ENCODE data around the gene UST. TPM values are rescaled to one million over a fixed set of nuclear protein-coding genes. Genes with fewer than 3 reads are reported as not detected.

UST gene
- total RNA-seq, 1 donor from 2014 or later = 17.1 TPM

DNA sequence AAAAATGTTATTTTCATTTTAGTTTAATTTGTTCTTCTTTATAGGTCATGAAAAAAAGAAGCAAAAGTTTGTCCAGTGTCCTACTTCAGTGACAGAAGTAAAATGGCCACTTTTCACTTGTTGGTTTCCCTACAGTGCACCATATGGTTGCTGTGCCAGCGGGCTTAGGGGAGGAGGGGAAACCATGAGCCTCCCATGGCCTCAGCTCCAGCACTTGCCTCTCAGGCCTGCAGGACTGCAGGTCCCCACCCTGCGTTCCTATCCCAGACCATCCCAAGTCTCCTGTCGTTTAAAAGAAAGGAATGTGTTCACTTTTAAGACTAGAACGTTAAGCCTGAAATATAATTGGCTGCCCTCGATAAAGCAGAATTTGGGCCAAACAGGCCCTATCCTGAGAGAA is 360.7 kb downstream of the UST start:
- Mint-ChIP-seq H3K9me3 (ENCODE audit: low read depth) (no peaks in the 10 kb centered on the region), H3K27me3 (ENCODE audit: low read depth) (no peaks in the 10 kb centered on the region), H3K27ac (ENCODE audit: unreplicated experiment) (no peak overlapping the region), H3K4me1 (ENCODE audit: low read depth) (no peaks in the 10 kb centered on the region), H3K36me3 (ENCODE audit: low read depth) (no peaks in the 10 kb centered on the region), H3K4me3 (ENCODE audit: unreplicated experiment) (no peak overlapping the region)
- TF ChIP-seq, protein P1, sequence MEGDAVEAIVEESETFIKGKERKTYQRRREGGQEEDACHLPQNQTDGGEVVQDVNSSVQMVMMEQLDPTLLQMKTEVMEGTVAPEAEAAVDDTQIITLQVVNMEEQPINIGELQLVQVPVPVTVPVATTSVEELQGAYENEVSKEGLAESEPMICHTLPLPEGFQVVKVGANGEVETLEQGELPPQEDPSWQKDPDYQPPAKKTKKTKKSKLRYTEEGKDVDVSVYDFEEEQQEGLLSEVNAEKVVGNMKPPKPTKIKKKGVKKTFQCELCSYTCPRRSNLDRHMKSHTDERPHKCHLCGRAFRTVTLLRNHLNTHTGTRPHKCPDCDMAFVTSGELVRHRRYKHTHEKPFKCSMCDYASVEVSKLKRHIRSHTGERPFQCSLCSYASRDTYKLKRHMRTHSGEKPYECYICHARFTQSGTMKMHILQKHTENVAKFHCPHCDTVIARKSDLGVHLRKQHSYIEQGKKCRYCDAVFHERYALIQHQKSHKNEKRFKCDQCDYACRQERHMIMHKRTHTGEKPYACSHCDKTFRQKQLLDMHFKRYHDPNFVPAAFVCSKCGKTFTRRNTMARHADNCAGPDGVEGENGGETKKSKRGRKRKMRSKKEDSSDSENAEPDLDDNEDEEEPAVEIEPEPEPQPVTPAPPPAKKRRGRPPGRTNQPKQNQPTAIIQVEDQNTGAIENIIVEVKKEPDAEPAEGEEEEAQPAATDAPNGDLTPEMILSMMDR (IDR thresholded peaks at IDR 0.05) = no peak
- DNase-seq (ENCODE audit: low spot score) = no peak

GRCh38 chr6:149108038-149108748 is 361.4 kb downstream of the UST start:
- TF ChIP-seq, protein P1 (IDR thresholded peaks at IDR 0.05) = no peak
- DNase-seq (ENCODE audit: low spot score) = no peak
- Mint-ChIP-seq H3K27me3 (ENCODE audit: low read depth) (no peaks in the 10 kb centered on the region), H3K9me3 (ENCODE audit: low read depth) (no peaks in the 10 kb centered on the region), H3K4me3 (ENCODE audit: unreplicated experiment) (no peak overlapping the region), H3K4me1 (ENCODE audit: low read depth) (no peaks in the 10 kb centered on the region), H3K27ac (ENCODE audit: unreplicated experiment) (no peak overlapping the region), H3K36me3 (ENCODE audit: low read depth) (no peaks in the 10 kb centered on the region)

DNA sequence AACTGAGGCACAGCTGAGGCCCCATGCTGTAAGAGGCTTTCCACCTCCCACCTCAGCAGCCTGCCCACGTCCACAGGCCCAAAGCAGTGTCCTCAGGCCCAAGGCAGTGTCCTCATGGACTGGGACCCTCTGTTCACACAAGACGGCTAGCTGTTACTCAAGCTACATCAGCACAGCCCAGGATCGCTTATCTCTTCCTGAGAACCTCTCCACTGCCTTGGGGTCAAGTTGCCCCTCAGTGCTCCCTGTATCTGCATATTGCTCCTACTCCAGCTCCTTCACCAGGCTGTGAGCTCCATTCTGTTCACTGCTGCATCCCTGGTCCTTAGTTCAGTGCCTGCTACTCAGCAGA is 361.9 kb downstream of the UST start:
- no peaks in the 10 kb centered on the region for H3K4me1 Mint-ChIP-seq (ENCODE audit: low read depth)
- H3K27me3 Mint-ChIP-seq (ENCODE audit: low read depth) = no peaks in the 10 kb centered on the region
- H3K9me3 Mint-ChIP-seq (ENCODE audit: low read depth) = no peaks in the 10 kb centered on the region
- no peak overlapping the region for H3K4me3 Mint-ChIP-seq (ENCODE audit: unreplicated experiment)
- DNase-seq (ENCODE audit: low spot score) = no peak
- H3K36me3 Mint-ChIP-seq (ENCODE audit: low read depth) = no peaks in the 10 kb centered on the region
- TF ChIP-seq, protein P1 (IDR thresholded peaks at IDR 0.05) = no peak
- no peak overlapping the region for H3K27ac Mint-ChIP-seq (ENCODE audit: unreplicated experiment)

GRCh38 chr6:149109397-149110070 is 362.7 kb downstream of the UST start:
- Mint-ChIP-seq H3K27ac (ENCODE audit: unreplicated experiment) (no peak overlapping the region), H3K27me3 (ENCODE audit: low read depth) (no peaks in the 10 kb centered on the region), H3K4me1 (ENCODE audit: low read depth) (no peaks in the 10 kb centered on the region), H3K4me3 (ENCODE audit: unreplicated experiment) (no peak overlapping the region), H3K9me3 (ENCODE audit: low read depth) (no peaks in the 10 kb centered on the region), H3K36me3 (ENCODE audit: low read depth) (no peaks in the 10 kb centered on the region)
- TF ChIP-seq, protein P1 (IDR thresholded peaks at IDR 0.05) = no peak
- DNase-seq (ENCODE audit: low spot score) = no peak

GRCh38 chr6:149111556-149112115 is 364.8 kb downstream of the UST start:
- Mint-ChIP-seq H3K4me1 (ENCODE audit: low read depth) (no peaks in the 10 kb centered on the region), H3K27ac (ENCODE audit: unreplicated experiment) (no peak overlapping the region), H3K27me3 (ENCODE audit: low read depth) (no peaks in the 10 kb centered on the region)

More at GRCh38 chr6:149111556-149112115, 364.8 kb downstream of the UST start:
- DNase-seq (ENCODE audit: low spot score) = no peak
- Mint-ChIP-seq H3K4me3 (ENCODE audit: unreplicated experiment) (no peak overlapping the region), H3K36me3 (ENCODE audit: low read depth) (no peaks in the 10 kb centered on the region), H3K9me3 (ENCODE audit: low read depth) (no peaks in the 10 kb centered on the region)
- TF ChIP-seq, protein P1 (IDR thresholded peaks at IDR 0.05) = no peak
